ENCODE measurements around the gene SUPT5H.

Gene SUPT5H

DNA sequence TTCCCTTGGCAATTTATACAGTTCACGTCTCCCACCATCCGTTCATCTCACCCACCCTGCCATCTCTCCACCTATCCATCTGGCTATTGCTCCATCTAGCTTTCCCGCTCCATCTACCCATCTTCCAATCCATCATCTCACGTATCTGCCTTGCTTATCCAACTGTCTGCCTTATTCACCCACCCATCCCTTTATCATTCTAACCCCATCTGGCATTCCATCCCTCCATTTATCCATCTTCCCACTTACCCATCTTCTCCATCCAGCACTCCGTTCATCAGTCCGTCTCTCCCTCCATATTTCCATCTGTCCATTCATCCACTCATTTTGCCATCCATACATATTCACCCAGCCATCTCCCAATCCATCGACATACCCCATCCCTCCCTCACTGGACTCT, 19.6 kb upstream of the SUPT5H start:
- no peak for DNase-seq (ENCODE audit: low read depth)
- no peak for TF ChIP-seq POLR2A (IDR thresholded peaks at IDR 0.05; ENCODE audit: extremely low read depth, insufficient read length)
- TF ChIP-seq MYC (IDR thresholded peaks at IDR 0.05; ENCODE audit: low read depth, low read length) = no peak
- TF ChIP-seq, protein P1, sequence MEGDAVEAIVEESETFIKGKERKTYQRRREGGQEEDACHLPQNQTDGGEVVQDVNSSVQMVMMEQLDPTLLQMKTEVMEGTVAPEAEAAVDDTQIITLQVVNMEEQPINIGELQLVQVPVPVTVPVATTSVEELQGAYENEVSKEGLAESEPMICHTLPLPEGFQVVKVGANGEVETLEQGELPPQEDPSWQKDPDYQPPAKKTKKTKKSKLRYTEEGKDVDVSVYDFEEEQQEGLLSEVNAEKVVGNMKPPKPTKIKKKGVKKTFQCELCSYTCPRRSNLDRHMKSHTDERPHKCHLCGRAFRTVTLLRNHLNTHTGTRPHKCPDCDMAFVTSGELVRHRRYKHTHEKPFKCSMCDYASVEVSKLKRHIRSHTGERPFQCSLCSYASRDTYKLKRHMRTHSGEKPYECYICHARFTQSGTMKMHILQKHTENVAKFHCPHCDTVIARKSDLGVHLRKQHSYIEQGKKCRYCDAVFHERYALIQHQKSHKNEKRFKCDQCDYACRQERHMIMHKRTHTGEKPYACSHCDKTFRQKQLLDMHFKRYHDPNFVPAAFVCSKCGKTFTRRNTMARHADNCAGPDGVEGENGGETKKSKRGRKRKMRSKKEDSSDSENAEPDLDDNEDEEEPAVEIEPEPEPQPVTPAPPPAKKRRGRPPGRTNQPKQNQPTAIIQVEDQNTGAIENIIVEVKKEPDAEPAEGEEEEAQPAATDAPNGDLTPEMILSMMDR (IDR thresholded peaks at IDR 0.05; ENCODE audit: low read depth, low read length) = no peak
- TF ChIP-seq, protein P2, sequence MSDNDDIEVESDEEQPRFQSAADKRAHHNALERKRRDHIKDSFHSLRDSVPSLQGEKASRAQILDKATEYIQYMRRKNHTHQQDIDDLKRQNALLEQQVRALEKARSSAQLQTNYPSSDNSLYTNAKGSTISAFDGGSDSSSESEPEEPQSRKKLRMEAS (IDR thresholded peaks at IDR 0.05; ENCODE audit: low read depth, low read length) = no peak
- no peak overlapping the region for H3K4me3 ChIP-seq (ENCODE audit: low read depth, low read length)

DNA sequence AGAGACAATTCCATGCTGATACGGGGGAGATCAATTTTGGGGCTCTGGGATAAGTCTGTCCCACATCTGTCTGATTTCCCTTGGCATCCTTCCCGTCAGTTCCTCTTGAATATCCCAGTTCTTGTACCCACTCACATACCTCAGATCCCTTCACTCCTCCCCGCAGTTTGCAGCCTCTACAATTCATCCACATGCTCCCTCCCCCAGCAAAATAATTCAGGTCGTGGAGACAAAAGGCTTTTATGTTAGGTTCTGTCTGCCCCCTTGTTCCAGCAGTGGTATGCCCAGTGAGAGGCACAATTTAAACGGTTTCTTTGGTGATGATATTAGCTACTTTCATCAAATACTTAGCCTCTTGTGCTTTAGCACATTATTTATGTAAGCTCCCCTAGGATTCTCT, 19.2 kb upstream of the SUPT5H start:
- no peak for DNase-seq (ENCODE audit: low read depth)
- TF ChIP-seq, protein P2 (IDR thresholded peaks at IDR 0.05; ENCODE audit: low read depth, low read length) = no peak
- TF ChIP-seq, protein P1 (IDR thresholded peaks at IDR 0.05; ENCODE audit: low read depth, low read length) = no peak
- TF ChIP-seq MYC (IDR thresholded peaks at IDR 0.05; ENCODE audit: low read depth, low read length) = no peak
- TF ChIP-seq POLR2A (IDR thresholded peaks at IDR 0.05; ENCODE audit: extremely low read depth, insufficient read length) = no peak
- H3K4me3 ChIP-seq (ENCODE audit: low read depth, low read length) = no peak overlapping the region

DNA sequence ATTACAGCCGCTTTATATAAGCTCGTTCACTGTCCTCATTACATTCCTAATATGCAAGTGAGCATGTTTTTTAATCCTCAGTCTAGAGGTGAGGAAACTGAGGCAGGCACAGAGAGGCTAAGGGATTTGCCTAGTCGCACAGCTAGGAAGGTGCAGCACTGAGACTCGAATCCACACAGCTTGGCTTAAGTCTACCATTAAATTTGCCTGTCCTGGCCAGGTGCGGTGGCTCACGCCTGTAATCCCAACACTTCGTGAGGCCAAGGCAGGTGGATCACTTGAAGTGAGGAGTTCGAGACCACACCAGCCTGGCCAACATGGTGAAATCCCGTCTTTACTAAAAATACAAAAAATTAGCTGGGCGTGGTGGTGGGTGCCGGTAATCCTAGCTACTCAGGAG, 17.7 kb upstream of the SUPT5H start:
- DNase-seq (ENCODE audit: low read depth) = no peak
- no peak overlapping the region for H3K4me3 ChIP-seq (ENCODE audit: low read depth, low read length)
- TF ChIP-seq, protein P2 (IDR thresholded peaks at IDR 0.05; ENCODE audit: low read depth, low read length) = no peak
- TF ChIP-seq POLR2A (IDR thresholded peaks at IDR 0.05; ENCODE audit: extremely low read depth, insufficient read length) (no peak), MYC (IDR thresholded peaks at IDR 0.05; ENCODE audit: low read depth, low read length) (no peak)
- TF ChIP-seq, protein P1 (IDR thresholded peaks at IDR 0.05; ENCODE audit: low read depth, low read length) = no peak

DNA sequence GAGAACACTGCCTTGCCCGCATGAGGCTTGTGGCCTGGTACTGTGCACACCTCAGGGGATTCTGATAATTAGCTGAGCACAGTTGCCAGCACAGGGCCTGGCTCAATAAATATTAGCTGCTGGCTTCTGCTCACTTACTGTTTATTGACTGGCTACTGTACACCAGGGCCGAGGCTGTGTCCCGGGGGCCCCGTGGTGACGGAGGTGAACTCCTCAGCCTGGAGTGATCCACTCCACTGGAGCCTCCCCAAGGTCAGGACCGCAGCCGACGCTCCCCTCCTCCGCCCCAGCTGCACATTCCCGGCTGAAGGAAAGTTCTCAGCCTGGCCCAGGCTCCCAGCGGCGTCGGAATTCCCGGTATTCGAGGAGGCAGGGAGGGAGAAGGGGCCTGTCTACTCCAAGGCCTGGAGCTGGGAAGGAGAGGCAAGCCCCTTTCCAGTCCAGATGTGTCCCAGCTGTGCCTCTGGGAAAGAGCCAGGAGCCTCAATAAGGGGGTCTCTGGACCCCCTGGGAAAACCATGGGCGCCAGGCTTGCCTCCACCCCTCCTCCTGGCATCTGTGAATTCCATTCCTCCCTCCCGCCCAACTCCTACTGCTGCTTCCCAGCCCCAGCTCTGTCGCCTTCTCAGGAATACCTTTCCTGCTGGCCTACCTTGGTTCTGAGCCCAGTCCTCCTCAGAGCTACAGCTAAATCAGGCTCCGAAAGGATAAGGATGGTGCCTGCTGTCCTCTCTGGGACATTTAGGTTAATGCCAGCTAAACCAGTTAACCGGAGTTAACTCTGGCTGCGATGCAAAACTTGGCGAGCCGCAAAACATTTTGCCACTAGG, 16.9 kb upstream of the SUPT5H start:
- H3K4me3 ChIP-seq (ENCODE audit: low read depth, low read length) = no peak overlapping the region
- no peak for DNase-seq (ENCODE audit: low read depth)
- TF ChIP-seq MYC (IDR thresholded peaks at IDR 0.05; ENCODE audit: low read depth, low read length) (no peak), POLR2A (IDR thresholded peaks at IDR 0.05; ENCODE audit: extremely low read depth, insufficient read length) (no peak)
- TF ChIP-seq, protein P1 (IDR thresholded peaks at IDR 0.05; ENCODE audit: low read depth, low read length) = no peak
- TF ChIP-seq, protein P2 (IDR thresholded peaks at IDR 0.05; ENCODE audit: low read depth, low read length) = no peak

DNA sequence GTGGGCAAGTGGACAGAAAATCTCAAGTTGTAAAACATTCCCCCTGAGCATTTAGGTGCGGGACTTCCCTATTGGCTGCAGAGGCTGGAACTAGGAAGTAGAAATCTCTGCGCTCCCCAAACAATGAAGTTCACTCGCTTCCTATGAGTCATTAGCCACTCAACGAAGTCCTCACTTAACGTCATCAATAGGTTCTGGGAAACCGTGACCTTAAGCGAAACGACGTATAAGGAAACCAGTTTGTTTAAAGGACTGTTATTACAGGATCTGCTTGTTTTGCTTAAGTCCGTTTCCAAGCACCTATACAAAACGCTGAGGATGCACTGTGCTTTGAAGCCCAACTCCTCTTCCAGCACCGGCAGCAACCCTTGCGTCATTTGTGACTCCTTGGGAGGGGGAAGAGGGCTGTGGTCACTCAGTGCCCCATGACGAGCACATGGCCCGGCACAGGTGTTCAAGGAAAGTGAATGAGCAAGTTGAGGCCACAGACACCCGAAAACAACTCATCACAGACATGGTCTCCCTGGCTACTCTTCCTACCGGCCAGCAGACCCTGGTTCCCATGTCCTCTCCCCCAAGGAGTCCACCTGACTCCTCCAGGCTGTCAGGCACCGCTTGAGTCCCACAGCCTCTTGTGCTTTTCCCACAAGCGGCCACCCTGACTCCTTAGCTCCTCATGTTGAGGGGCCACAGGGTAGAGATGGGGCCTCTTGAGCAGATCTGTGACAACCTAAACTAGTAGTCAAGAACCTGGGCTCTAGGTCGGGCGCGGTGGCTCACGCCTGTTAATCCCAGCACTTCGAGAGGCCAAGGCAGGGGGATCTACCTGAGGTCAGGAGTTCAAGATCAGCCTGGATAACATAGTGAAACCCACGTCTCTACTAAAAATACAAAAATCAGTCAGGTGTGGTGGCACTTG, 14.4 kb upstream of the SUPT5H start:
- H3K4me3 ChIP-seq (ENCODE audit: low read depth, low read length) = no peak overlapping the region
- TF ChIP-seq MYC (IDR thresholded peaks at IDR 0.05; ENCODE audit: low read depth, low read length) (peak; percentile 93), POLR2A (IDR thresholded peaks at IDR 0.05; ENCODE audit: extremely low read depth, insufficient read length) (no peak)
- TF ChIP-seq, protein P2 (IDR thresholded peaks at IDR 0.05; ENCODE audit: low read depth, low read length) = peak; percentile 94
- TF ChIP-seq, protein P1 (IDR thresholded peaks at IDR 0.05; ENCODE audit: low read depth, low read length) = no peak
- peak; percentile 85 for DNase-seq (ENCODE audit: low read depth)
